CD14-positive monocyte (primary cell): ENCODE results near the gene COL19A1. TPM values are rescaled to one million over a fixed set of nuclear protein-coding genes. Genes with fewer than 3 reads are reported as not detected.

Experiments
- DNase-seq, 3 donors: peaks; one replicate each; pipeline ENCODE4 v3.0.0-alpha.2; 2011 to 2022
- H2AFZ ChIP-seq: 2 replicates; pipeline ENCODE4 v1.6.0; 2012; ENCODE audit warnings: mild to moderate bottlenecking, low read depth, low read length, inconsistent platforms; ENCODE audit not compliant: insufficient read depth, poor library complexity, severe bottlenecking
- H3K27ac ChIP-seq, 2 donors: 1 replicate in 1 of 2; 2 replicates in 1 of 2; pipeline ENCODE4 v1.5.1; 2012 to 2013; ENCODE audit warnings: low read length in 2 of 2, control low read depth in 1 of 2, inconsistent platforms in 1 of 2, low read depth in 1 of 2, mild to moderate bottlenecking in 1 of 2
- H3K27me3 ChIP-seq, 2 donors: one replicate each; pipeline versions ENCODE4 v1.6.0 to v1.6.1; 2011 to 2013; ENCODE audit warnings: low read length in 2 of 2; ENCODE audit not compliant: control insufficient read depth in 2 of 2, insufficient read depth in 2 of 2
- H3K36me3 ChIP-seq, 2 donors: replicated peaks in 1 of 2; 1 replicate in 1 of 2; 2 replicates in 1 of 2; pipeline versions ENCODE4 v1.5.1 to v1.6.1; 2012 to 2013; ENCODE audit warnings: low read length in 2 of 2, control low read depth in 1 of 2, inconsistent platforms in 1 of 2, mild to moderate bottlenecking in 1 of 2; ENCODE audit not compliant: insufficient read depth in 2 of 2, control insufficient read depth in 1 of 2
- H3K4me1 ChIP-seq, 2 donors: 1 replicate in 1 of 2; 2 replicates in 1 of 2; pipeline versions ENCODE4 v1.5.1 to v1.6.1; 2012 to 2013; ENCODE audit warnings: low read length in 2 of 2, control low read depth in 1 of 2, inconsistent platforms in 1 of 2, mild to moderate bottlenecking in 1 of 2, moderate library complexity in 1 of 2; ENCODE audit not compliant: insufficient read depth in 2 of 2, control insufficient read depth in 1 of 2
- H3K4me2 ChIP-seq: replicated peaks from 2 replicates; pipeline ENCODE3; 2012; ENCODE audit warnings: low read length, moderate library complexity, mild to moderate bottlenecking; ENCODE audit not compliant: poor library complexity, severe bottlenecking; ENCODE audit errors: extremely low read depth
- H3K4me3 ChIP-seq, 3 experiments: fragments of 200-600 bp in 1 of 3; sonication (generic) in 1 of 3; replicated peaks in 1 of 3; 1 replicate in 2 of 3; 2 replicates in 1 of 3; pipeline ENCODE4 v1.5.1; 2011 to 2013; ENCODE audit warnings: low read length in 3 of 3, mild to moderate bottlenecking in 3 of 3, control low read depth in 2 of 3, low read depth in 2 of 3, inconsistent platforms in 1 of 3, moderate library complexity in 1 of 3
- H3K79me2 ChIP-seq: 2 replicates; pipeline ENCODE4 v1.6.0; 2012; ENCODE audit warnings: mild to moderate bottlenecking, control low read depth, inconsistent platforms, low read length, moderate library complexity; ENCODE audit not compliant: insufficient read depth
- H3K9ac ChIP-seq: 2 replicates; pipeline ENCODE4 v1.6.0; 2017; ENCODE audit warnings: low read length, mild to moderate bottlenecking; ENCODE audit not compliant: insufficient read depth, poor library complexity, severe bottlenecking
- H3K9me3 ChIP-seq, 2 donors: replicated peaks in 1 of 2; 1 replicate in 1 of 2; 2 replicates in 1 of 2; pipeline versions ENCODE4 v1.5.1 to v1.6.1; 2012 to 2013; ENCODE audit warnings: low read length in 2 of 2, control low read depth in 1 of 2; ENCODE audit not compliant: control insufficient read depth in 1 of 2, insufficient read depth in 1 of 2
- H4K20me1 ChIP-seq: 2 replicates; pipeline ENCODE4 v1.6.0; 2012; ENCODE audit warnings: mild to moderate bottlenecking, low read length, control low read depth, moderate library complexity; ENCODE audit not compliant: insufficient read depth
- H3K27ac Mint-ChIP-seq, 7 donors: one replicate each; pipeline ENCODE4 v1.8.0; 2020; ENCODE audit warnings: mild to moderate bottlenecking in 7 of 7, mixed read lengths in 7 of 7, moderate library complexity in 6 of 7, inconsistent platforms in 2 of 7
- H3K27me3 Mint-ChIP-seq, 3 donors: one replicate each; pipeline ENCODE4 v1.8.0; 2021 to 2022; ENCODE audit warnings: low read depth in 3 of 3, mild to moderate bottlenecking in 3 of 3, mixed read lengths in 3 of 3, moderate library complexity in 3 of 3, inconsistent platforms in 1 of 3
- H3K36me3 Mint-ChIP-seq, 2 donors: one replicate each; pipeline ENCODE4 v1.8.0; 2020; ENCODE audit warnings: mixed read lengths in 2 of 2, inconsistent platforms in 1 of 2, mild to moderate bottlenecking in 1 of 2
- H3K4me1 Mint-ChIP-seq: one replicate; pipeline ENCODE4 v1.8.0; 2020; ENCODE audit warnings: mild to moderate bottlenecking, mixed read lengths
- H3K4me3 Mint-ChIP-seq, 2 donors: one replicate each; pipeline ENCODE4 v1.8.0; 2020; ENCODE audit warnings: mild to moderate bottlenecking in 2 of 2, mixed read lengths in 2 of 2, moderate library complexity in 1 of 2
- H3K9me3 Mint-ChIP-seq, 7 donors: one replicate each; pipeline ENCODE4 v1.8.0; 2020 to 2022; ENCODE audit warnings: mixed read lengths in 7 of 7, mild to moderate bottlenecking in 6 of 7, moderate library complexity in 6 of 7, inconsistent platforms in 2 of 7
- CTCF ChIP-seq: fragments of 200-600 bp; IDR thresholded peaks from one replicate; pipeline ENCODE4 v1.8.0; 2022; ENCODE audit warnings: antibody characterized with exemption, mild to moderate bottlenecking
- WGBS: methylation state at CpG from one replicate; pipeline ENCODE4 v1.1.5; 2013; ENCODE audit warnings: missing lambda C conversion rate; ENCODE audit not compliant: insufficient coverage; 5-methylcytosine and 5-hydroxymethylcytosine counted together
- intact Hi-C, 2 donors: fragments of 100-400 bp; cut with micrococcal nuclease; formaldehyde crosslinking; loops; one replicate each; pipeline versions ENCODE4 v1.15.0 to v1.15.1; 2023
- polyA plus RNA-seq, 3 donors: library from polyadenylated mRNA; depleted of rRNA in 1 of 3; unstranded in 2 of 3; stranded (reverse) in 1 of 3; fragments of 300-500 nt in 2 of 3; fragments of >200 nt in 1 of 3; fragmentation: Illumina TruSeq in 2 of 3; gene quantifications; 1 replicate in 2 of 3; 2 replicates in 1 of 3; pipeline ENCODE4 v1.2.3, GENCODE V29; 2012 to 2021

The COL19A1 gene
- polyA plus RNA-seq, 3 donors: not detected

DNA sequence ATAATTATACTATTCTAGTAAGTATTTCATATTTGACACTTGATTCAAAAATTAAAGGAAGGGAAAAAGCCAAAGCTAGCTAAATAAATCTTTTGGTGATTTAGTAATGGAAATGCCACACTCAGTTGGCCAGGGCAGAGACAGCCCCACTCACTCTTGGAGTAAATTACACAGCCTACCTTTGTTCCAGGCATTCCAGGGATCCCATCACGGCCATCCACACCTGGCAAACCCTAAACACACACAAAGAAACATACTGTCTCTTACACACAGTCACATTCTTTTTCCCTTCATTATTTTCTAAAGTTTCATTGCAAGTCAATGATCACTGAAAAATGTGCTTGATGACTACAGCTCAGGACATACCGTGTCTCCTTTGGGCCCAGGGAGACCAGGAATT is 388.4 kb downstream of the COL19A1 start:
- no peak overlapping the region for H3K4me2 ChIP-seq
- H3K4me3 Mint-ChIP-seq: no peak overlapping the region
- H3K9me3 Mint-ChIP-seq: peaks cover 0 to 5% (median 0%) of the 10 kb centered on the region in 7 donors
- no peak overlapping the region for H3K9ac ChIP-seq
- no peak overlapping the region for H3K27ac ChIP-seq
- H3K4me3 ChIP-seq: no peak overlapping the region
- 83% methylated on average over 1 of the region's 2 CpGs for WGBS
- no peaks in the 10 kb centered on the region for H4K20me1 ChIP-seq
- no peak overlapping the region for H3K27ac Mint-ChIP-seq
- H3K27me3 ChIP-seq: no peaks in the 10 kb centered on the region
- H3K36me3 ChIP-seq: no peaks in the 10 kb centered on the region
- H2AFZ ChIP-seq: no peak overlapping the region
- TF ChIP-seq CTCF: no peak
- no peaks in the 10 kb centered on the region for H3K4me1 ChIP-seq
- no peaks in the 10 kb centered on the region for H3K9me3 ChIP-seq
- DNase-seq: no peak
- H3K4me1 Mint-ChIP-seq: no peaks in the 10 kb centered on the region
- intact Hi-C loops: no loop called here
- no peaks in the 10 kb centered on the region for H3K36me3 Mint-ChIP-seq
- H3K79me2 ChIP-seq: no peaks in the 10 kb centered on the region
- H3K27me3 Mint-ChIP-seq: peaks cover 0 to 5% (median 2%) of the 10 kb centered on the region in 3 donors

- Histone ChIP-seq H3K4me2 (no peak overlapping the region), H3K27ac (no peak overlapping the region), H3K4me3 (no peak overlapping the region), H3K9me3 (no peaks in the 10 kb centered on the region), H4K20me1 (no peaks in the 10 kb centered on the region), H3K27me3 (no peaks in the 10 kb centered on the region), H2AFZ (no peak overlapping the region), H3K9ac (no peak overlapping the region), H3K36me3 (no peaks in the 10 kb centered on the region), H3K79me2 (no peaks in the 10 kb centered on the region), H3K4me1 (no peaks in the 10 kb centered on the region)
- intact Hi-C loops: no loop called here
- peaks cover 0 to 5% (median 0%) of the 10 kb centered on the region in 7 donors for H3K9me3 Mint-ChIP-seq
- H3K27me3 Mint-ChIP-seq: peaks cover 0 to 5% (median 3%) of the 10 kb centered on the region in 3 donors
- WGBS: 100% methylated on average over 1 of the region's 2 CpGs
- TF ChIP-seq CTCF: no peak
- H3K4me1 Mint-ChIP-seq: no peaks in the 10 kb centered on the region
- H3K27ac Mint-ChIP-seq: no peak overlapping the region
- DNase-seq: no peak
- H3K36me3 Mint-ChIP-seq: no peaks in the 10 kb centered on the region
- H3K4me3 Mint-ChIP-seq: no peak overlapping the region
Measured at GRCh38 chr6:70257768-70258273, 391.5 kb downstream of the COL19A1 start.
